Cardiac fibroblast (primary cell): ENCODE data around the gene TSTD2.

Source experiments
- DNase-seq, 2 donors: peaks; one replicate each; pipeline versions ENCODE4 v3.0.0 to v3.0.0-alpha.2; 2010; ENCODE audit warnings: low read depth in 2 of 2
- H3K4me3 ChIP-seq, 2 donors: replicated peaks in 1 of 2; 1 replicate in 1 of 2; 2 replicates in 1 of 2; pipeline ENCODE4 v1.5.1; 2011; ENCODE audit warnings: low read depth in 2 of 2, low read length in 2 of 2, mild to moderate bottlenecking in 2 of 2, moderate library complexity in 1 of 2
- CTCF ChIP-seq: IDR thresholded peaks from one replicate; pipeline ENCODE4 v1.5.1; 2011; ENCODE audit warnings: low read depth, mild to moderate bottlenecking, low read length, inconsistent platforms

The TSTD2 gene

GRCh38 chr9:97633859-97634490 lies 807 bp upstream of the TSTD2 start:
- peak overlapping the region; percentile 78 to 94 for H3K4me3 ChIP-seq
- no peak for DNase-seq
- no peak for TF ChIP-seq CTCF

- H3K4me3 ChIP-seq: peak overlapping the region; percentile 78 to 94
- DNase-seq: peak; percentile 85 to 89
- no peak for TF ChIP-seq CTCF
These were observed 752 bp downstream of the TSTD2 start for GRCh38 chr9:97632248-97632984.

- TF ChIP-seq CTCF: no peak
- no peak for DNase-seq
- no peak overlapping the region for H3K4me3 ChIP-seq
These were observed 2.6 kb downstream of the TSTD2 start for GRCh38 chr9:97630591-97630990.

- no peak for DNase-seq
- no peak for TF ChIP-seq CTCF
These were observed 4.0 kb downstream of the TSTD2 start for GRCh38 chr9:97629156-97629555.

GRCh38 chr9:97628668-97629067 lies 4.5 kb downstream of the TSTD2 start:
- no peak for TF ChIP-seq CTCF
- no peak for DNase-seq
- no peak overlapping the region for H3K4me3 ChIP-seq

More at GRCh38 chr9:97629156-97629555, 4.0 kb downstream of the TSTD2 start:
- no peak overlapping the region for H3K4me3 ChIP-seq

- no peak overlapping the region for H3K4me3 ChIP-seq
- no peak for TF ChIP-seq CTCF
- no peak for DNase-seq
These were observed 5.5 kb downstream of the TSTD2 start for GRCh38 chr9:97627624-97628023.
